Measurements from ENCODE around the gene FAM181B.

DNA sequence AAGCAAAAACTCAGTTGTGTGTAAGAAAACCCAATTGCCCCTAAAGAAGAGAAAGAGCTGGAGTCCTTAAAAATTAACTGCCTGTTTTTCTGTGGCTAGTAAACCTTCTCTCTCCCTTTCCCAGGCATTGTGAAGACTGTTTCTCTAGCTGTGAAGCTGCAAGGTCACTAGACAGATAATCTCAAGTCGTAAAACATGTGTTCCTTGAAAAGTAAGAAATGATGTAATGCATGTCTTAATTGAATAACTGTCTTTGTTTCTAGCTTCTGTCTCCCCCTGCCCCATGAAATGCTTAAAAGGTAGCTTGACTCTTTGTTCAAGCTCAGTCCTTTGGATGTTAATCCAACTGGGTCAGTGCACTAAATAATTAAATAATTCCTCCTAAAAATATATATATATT, 29.5 kb upstream of the FAM181B start:
- no peak for TF ChIP-seq CTCF (IDR thresholded peaks at IDR 0.05)
- TF ChIP-seq POLR2A (IDR thresholded peaks at IDR 0.05), result no peak

All from breast epithelium (tissue), 3 donors.